GM12865 (cell line): ENCODE results near the gene PROK1.

ENCODE experiments used
- DNase-seq: peaks from one replicate; pipeline ENCODE4 v3.0.0; 2010; ENCODE audit warnings: low read depth
- H3K4me3 ChIP-seq: 2 replicates; pipeline ENCODE4 v1.5.1; 2011; ENCODE audit warnings: mild to moderate bottlenecking, low read depth, low read length, control low read depth
- TF ChIP-seq, protein P1 (sequence below): IDR thresholded peaks from 2 replicates; pipeline ENCODE4 v1.5.1; 2011; ENCODE audit warnings: low read length, control low read depth, low read depth, inconsistent platforms; ENCODE audit not compliant: insufficient read depth; ENCODE audit errors: missing control alignments

PROK1 gene

DNA sequence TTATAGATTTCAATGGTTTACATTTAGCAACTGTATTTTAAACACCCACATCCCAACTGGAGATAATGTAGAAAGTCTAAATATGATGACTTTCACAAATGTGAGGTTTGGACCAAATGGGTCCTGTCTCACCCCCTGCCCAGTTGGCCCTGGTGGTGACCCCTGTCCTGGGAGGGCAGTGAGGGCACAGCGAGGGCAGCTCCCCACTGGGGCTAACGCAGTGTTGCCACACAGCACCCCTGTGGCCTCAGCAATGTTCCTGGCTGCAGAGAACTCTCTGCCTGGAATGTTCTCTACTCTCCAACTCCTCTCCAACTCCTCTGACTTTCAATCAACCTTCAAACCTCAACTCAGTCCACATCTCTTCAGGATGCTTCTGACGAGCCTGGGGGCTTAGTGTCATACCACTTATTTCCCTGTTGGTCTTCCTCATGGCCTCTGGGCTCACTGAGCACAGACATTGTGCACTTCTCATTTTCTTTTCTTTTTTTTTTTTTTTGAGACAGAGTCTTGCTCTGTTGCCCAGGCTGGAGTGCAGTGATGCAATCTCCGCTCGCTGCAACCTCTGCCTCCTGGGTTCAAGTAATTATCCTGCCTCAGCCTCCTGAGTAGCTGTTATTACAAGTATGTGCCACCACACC is 42.2 kb downstream of the PROK1 start:
- H3K4me3 ChIP-seq, result no peak overlapping the region
- TF ChIP-seq, protein P1, sequence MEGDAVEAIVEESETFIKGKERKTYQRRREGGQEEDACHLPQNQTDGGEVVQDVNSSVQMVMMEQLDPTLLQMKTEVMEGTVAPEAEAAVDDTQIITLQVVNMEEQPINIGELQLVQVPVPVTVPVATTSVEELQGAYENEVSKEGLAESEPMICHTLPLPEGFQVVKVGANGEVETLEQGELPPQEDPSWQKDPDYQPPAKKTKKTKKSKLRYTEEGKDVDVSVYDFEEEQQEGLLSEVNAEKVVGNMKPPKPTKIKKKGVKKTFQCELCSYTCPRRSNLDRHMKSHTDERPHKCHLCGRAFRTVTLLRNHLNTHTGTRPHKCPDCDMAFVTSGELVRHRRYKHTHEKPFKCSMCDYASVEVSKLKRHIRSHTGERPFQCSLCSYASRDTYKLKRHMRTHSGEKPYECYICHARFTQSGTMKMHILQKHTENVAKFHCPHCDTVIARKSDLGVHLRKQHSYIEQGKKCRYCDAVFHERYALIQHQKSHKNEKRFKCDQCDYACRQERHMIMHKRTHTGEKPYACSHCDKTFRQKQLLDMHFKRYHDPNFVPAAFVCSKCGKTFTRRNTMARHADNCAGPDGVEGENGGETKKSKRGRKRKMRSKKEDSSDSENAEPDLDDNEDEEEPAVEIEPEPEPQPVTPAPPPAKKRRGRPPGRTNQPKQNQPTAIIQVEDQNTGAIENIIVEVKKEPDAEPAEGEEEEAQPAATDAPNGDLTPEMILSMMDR, result no peak
- DNase-seq, result no peak

DNA sequence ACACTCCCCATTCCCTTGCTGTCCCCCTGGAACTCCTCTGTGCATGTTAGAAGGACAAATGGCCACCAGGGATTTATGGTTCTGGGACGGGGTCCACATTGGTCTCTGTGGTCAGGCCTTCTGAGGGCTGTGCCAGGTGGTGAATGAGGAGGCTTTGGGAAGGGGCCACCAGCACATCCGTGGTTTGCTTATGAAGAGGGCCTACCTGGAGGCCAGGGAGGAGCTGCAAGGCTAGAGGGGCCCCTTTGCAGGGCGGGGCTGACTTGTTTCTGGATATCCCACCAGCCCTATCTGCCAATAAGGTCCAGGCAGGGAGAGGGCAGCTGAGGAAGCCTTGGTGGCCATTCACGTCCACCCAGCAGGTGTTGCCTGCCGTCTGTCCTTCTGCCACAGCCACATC is 43.1 kb downstream of the PROK1 start:
- H3K4me3 ChIP-seq, result no peak overlapping the region
- TF ChIP-seq, protein P1, result no peak
- no peak for DNase-seq

DNA sequence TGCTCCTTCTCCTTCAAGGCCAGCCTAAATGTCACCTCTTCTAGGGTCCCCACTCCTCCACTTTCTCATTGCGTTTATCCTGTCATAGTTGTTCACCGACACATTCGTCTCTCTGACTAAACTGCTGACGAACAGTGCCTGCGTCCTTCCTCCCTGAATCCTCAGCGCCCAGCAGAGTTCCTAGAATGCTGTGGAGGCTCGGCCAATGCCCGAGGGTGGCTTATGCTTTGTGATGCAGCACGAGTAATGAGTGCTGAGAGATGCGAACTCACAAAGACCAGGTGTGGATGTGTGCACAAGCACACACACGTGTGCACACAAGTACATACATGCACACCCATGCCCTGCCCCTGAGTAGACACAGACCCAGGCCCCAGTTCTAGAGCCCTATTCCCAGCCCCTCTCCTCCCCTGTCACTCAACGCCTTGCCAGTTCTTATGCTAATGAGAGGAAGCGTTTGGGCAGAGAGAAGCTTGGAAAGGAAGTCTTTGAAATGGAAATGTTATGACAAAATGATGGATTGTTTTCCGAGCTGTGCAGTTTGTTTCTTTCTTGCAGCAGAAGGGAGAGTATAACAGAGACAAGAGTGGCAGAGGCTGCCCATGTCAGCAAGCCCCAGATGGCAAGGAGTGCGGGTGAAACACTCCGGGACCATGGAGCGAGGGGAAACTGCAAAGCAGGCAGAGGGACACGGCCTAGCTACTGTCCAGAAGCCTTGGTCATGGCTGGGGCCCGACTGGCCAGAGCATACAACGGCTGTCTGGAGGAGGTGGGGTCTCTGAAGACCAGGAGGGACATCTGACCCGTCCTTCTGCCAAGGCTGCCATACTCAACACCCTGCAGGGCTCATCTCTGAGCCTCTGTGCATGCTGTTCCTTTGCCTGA is 43.8 kb downstream of the PROK1 start:
- DNase-seq, result no peak
- H3K4me3 ChIP-seq, result no peak overlapping the region
- TF ChIP-seq, protein P1, result no peak

DNA sequence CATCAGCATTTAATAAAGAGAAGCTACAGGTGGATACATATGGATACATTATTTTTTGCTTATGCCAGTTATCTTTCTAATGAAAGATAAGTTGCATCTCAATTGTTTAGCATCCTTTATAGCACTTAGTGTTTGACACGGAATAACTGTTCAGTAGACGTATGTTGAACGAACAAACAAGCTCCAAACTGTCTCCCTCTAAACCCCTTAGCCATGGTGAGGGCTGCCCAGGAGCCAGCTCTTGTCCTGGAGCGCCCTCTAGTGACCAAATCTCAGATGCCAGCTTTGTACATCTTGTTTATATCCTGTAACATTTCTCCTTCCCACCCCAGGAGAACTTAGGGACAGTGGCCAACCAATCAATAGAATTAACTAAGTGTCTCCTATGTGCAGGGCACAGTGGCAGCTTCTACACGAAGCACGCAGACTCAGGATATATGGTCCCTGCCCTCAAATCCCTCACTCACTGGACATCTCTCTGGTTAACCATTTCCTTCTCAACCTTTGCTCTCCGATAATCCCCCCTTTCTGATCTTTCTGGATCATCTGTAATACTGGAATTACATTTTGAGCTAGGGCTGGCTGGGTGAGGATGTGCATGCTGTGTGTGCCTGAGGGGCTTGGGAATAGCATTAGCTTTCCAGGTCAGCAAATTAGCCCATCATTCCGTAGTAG is 45.1 kb downstream of the PROK1 start:
- peak; percentile 78 for DNase-seq
- TF ChIP-seq, protein P1, result peak; percentile 87
- H3K4me3 ChIP-seq, result no peak overlapping the region

DNA sequence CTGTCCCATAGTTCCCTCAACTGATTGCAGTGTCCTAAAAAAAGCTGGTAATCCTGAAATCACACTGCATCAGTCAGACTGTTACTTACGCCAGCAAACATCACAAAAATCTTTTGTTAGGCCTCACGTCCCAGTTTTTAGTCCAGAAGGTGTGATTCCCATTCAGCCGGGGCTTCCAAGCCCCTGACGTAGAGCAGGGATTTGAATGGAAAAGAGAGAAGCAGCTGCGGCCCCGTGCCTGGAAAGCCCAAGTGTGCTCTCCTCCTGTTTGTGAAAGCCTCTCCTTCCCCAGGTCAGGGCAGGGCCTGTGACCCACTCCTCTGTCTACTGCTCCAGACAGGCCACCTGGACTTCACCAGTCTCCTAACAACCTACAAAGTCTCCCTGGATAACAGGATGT is 47.3 kb downstream of the PROK1 start:
- no peak overlapping the region for H3K4me3 ChIP-seq
- no peak for DNase-seq
- TF ChIP-seq, protein P1, result no peak

DNA sequence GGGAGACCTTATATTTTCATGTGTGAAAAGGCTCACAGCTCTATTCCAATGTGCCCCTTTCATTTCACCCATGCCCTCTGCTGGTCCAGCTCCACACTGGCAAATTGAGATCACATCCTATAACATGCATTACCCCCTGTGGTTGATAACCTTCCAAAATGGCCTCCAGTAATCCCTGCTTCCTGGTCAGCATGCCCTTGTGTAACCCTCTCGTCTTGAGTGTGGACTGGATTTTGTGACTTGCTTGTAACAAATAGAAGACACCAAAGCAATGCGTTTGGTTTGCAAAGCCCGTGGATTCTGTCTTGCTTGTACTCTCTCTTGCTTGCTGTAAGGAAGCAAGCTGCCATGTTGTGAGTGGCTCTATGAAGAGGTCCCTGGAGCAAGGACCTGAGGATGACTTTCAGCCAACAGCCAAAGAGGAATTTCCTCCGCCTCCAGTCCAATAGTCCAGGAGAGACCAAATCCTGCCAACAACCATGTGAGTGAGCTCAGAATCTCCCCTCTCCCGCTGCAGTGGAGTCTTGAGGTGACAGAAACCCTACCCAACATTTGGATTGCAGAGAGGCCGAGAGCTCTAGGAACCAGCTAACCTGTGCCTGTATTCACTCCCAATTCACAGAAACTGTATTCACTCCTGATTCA is 50.7 kb downstream of the PROK1 start:
- TF ChIP-seq, protein P1, result no peak
- no peak for DNase-seq

More for the DNA sequence above, 50.7 kb downstream of the PROK1 start:
- no peak overlapping the region for H3K4me3 ChIP-seq
